Vagina (tissue), 2 donors: ENCODE measurements around the gene AGBL4. TPM values are rescaled to one million over a fixed set of nuclear protein-coding genes. Genes with fewer than 3 reads are reported as not detected.

ENCODE experiments used
- DNase-seq, 2 donors: peaks; one replicate each; pipeline ENCODE4 v3.0.0-alpha.2; 2017; ENCODE audit errors: extremely low spot score in 2 of 2
- H3K27ac ChIP-seq: fragments of 200-600 bp; sonication (generic); one replicate; pipeline ENCODE4 v1.5.1; 2019
- H3K27me3 ChIP-seq: fragments of 200-600 bp; sonication (generic); one replicate; pipeline ENCODE4 v1.5.1; 2019
- H3K36me3 ChIP-seq, 2 donors: fragments of 200-600 bp; sonication (generic); one replicate each; pipeline ENCODE4 v1.5.1; 2017 to 2019
- H3K4me1 ChIP-seq: fragments of 200-600 bp; sonication (generic); one replicate; pipeline ENCODE4 v1.5.1; 2019
- H3K4me3 ChIP-seq, 2 donors: fragments of 200-600 bp; sonication (generic); 1 replicate in 1 of 2; 2 replicates in 1 of 2; pipeline ENCODE4 v1.5.1; 2016 to 2019
- H3K9me3 ChIP-seq: fragments of 200-600 bp; sonication (generic); one replicate; pipeline ENCODE4 v1.5.1; 2019
- POLR2A ChIP-seq, 2 donors: fragments of 450-650 bp; IDR thresholded peaks; one replicate each; pipeline ENCODE4 v1.6.1; 2017; ENCODE audit warnings: antibody characterized with exemption in 2 of 2, mild to moderate bottlenecking in 2 of 2, moderate library complexity in 2 of 2
- POLR2AphosphoS5 ChIP-seq, 2 donors: sonication (generic); formaldehyde crosslinking; IDR thresholded peaks; one replicate each; pipeline ENCODE4 v1.9.0; 2017; ENCODE audit warnings: antibody characterized with exemption in 2 of 2, mild to moderate bottlenecking in 2 of 2, low read depth in 1 of 2; ENCODE audit not compliant: insufficient read depth in 1 of 2
- intact Hi-C: fragments of 100-400 bp; cut with DNase I; formaldehyde crosslinking; loops from one replicate; pipeline ENCODE4 v1.15.1; 2023
- total RNA-seq: library from RNA; depleted of rRNA; stranded (reverse); fragments of >200 nt; gene quantifications from one replicate; pipeline ENCODE4 v1.2.3, GENCODE V29; 2016
- TF ChIP-seq, protein P1 (sequence below), 3 experiments: fragments of 450-650 bp in 2 of 3; fragments of 200-600 bp in 1 of 3; sonication (generic) in 1 of 3; IDR thresholded peaks; one replicate each; pipeline ENCODE4 v1.5.1; 2017 to 2019; ENCODE audit warnings: antibody characterized with exemption in 3 of 3, mild to moderate bottlenecking in 2 of 3, moderate library complexity in 2 of 3

The AGBL4 gene
- total RNA-seq, 1 donor from 2014 or later = not detected

DNA sequence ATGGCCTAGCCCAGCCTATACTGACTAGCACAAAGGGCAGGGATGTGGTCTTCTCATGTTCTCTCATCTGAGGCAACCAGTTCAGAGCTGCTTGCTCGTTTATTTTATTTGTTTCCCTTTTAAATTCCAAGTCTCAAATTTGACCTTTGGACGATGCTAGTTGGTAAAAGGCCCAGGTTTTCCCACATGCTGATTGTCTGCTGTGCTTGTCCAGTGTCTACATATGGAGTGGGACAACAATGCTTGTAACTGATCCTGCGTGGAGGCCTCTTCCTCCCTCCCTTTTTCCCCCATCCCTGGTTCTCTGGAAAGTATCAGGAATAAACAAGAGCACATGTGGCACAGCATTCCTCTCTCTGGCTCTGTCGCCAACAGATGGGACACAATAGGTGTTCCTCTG lies 1213.0 kb downstream of the AGBL4 start:
- Histone ChIP-seq H3K9me3 (no peaks in the 10 kb centered on the region), H3K4me3 (no peak overlapping the region), H3K4me1 (peaks cover 25% of the 10 kb centered on the region), H3K36me3 (no peaks in the 10 kb centered on the region), H3K27me3 (no peaks in the 10 kb centered on the region), H3K27ac (no peak overlapping the region)
- no peak for DNase-seq
- intact Hi-C loops = no loop called here
- TF ChIP-seq POLR2A (IDR thresholded peaks at IDR 0.05) = no peak
- TF ChIP-seq, protein P1, sequence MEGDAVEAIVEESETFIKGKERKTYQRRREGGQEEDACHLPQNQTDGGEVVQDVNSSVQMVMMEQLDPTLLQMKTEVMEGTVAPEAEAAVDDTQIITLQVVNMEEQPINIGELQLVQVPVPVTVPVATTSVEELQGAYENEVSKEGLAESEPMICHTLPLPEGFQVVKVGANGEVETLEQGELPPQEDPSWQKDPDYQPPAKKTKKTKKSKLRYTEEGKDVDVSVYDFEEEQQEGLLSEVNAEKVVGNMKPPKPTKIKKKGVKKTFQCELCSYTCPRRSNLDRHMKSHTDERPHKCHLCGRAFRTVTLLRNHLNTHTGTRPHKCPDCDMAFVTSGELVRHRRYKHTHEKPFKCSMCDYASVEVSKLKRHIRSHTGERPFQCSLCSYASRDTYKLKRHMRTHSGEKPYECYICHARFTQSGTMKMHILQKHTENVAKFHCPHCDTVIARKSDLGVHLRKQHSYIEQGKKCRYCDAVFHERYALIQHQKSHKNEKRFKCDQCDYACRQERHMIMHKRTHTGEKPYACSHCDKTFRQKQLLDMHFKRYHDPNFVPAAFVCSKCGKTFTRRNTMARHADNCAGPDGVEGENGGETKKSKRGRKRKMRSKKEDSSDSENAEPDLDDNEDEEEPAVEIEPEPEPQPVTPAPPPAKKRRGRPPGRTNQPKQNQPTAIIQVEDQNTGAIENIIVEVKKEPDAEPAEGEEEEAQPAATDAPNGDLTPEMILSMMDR (IDR thresholded peaks at IDR 0.05) = no peak
- TF ChIP-seq POLR2AphosphoS5 (IDR thresholded peaks at IDR 0.05; ENCODE audit: insufficient read depth in 1 of 2, low read depth in 1 of 2) = no peak

DNA sequence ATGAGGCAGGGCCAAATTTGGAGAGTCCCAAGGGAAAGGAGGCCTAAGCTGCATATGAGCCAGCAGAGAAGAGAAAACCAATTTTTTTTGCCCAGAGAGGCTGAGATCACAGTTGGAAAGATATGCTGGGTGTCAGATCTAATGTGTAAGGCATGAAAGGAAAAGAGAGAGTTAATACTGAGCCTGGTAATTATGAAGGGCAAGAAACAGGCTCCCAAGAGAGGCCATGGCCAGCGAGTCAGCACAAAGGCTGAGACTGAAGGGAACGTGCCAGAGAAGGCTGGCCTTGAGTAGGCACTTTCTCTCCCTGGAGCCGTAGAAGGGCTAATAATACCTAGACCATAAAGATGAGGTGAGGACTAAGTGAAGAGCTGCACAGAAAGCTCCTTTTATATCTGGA lies 1215.3 kb downstream of the AGBL4 start:
- Histone ChIP-seq H3K27me3 (no peaks in the 10 kb centered on the region), H3K4me3 (no peak overlapping the region), H3K9me3 (no peaks in the 10 kb centered on the region), H3K4me1 (peaks cover 25% of the 10 kb centered on the region), H3K36me3 (no peaks in the 10 kb centered on the region), H3K27ac (no peak overlapping the region)
- no peak for DNase-seq
- intact Hi-C loops = no loop called here
- TF ChIP-seq, protein P1 (IDR thresholded peaks at IDR 0.05) = no peak
- no peak for TF ChIP-seq POLR2A (IDR thresholded peaks at IDR 0.05)
- no peak for TF ChIP-seq POLR2AphosphoS5 (IDR thresholded peaks at IDR 0.05; ENCODE audit: insufficient read depth in 1 of 2, low read depth in 1 of 2)

DNA sequence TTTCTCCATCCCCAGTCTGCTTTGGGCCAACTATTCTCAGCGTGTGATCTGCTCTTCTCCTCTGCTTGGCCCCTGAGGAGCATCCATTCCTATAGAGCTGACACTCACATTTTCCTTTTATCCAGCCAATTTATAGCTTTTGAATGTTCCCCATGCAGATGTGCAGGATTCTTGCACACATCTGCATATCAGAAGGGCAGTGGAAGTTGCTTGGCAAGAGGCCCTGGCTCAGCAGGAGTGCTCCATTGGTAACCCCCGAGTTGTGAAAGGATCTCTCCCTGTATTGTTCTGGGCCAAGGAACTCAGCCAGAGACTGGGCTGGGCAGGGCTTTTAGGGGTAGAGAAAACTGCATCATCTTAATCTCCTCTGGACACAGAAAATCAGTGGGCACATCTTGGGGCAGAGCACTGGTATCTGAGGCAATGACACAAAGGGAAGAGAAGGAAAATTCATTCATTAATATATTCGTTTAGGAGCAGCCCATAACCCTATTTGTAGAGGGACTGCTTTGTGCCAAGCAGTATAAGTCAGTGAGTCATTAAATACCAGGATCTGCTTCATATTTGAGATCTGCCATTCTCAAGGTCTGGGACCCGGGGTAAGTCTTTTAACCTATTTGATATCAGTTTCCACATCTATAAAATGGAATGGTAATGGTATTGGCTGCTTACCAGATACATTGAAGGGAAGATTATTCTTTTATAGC lies 1216.0 kb downstream of the AGBL4 start:
- no peaks in the 10 kb centered on the region for H3K36me3 ChIP-seq
- TF ChIP-seq POLR2A (IDR thresholded peaks at IDR 0.05) = no peak
- TF ChIP-seq POLR2AphosphoS5 (IDR thresholded peaks at IDR 0.05; ENCODE audit: insufficient read depth in 1 of 2, low read depth in 1 of 2) = no peak
- TF ChIP-seq, protein P1 (IDR thresholded peaks at IDR 0.05) = no peak
- H3K27ac ChIP-seq = no peak overlapping the region
- intact Hi-C loops = no loop called here
- DNase-seq = no peak
- H3K27me3 ChIP-seq = no peaks in the 10 kb centered on the region
- H3K9me3 ChIP-seq = no peaks in the 10 kb centered on the region
- peaks cover 25% of the 10 kb centered on the region for H3K4me1 ChIP-seq
- no peak overlapping the region for H3K4me3 ChIP-seq

DNA sequence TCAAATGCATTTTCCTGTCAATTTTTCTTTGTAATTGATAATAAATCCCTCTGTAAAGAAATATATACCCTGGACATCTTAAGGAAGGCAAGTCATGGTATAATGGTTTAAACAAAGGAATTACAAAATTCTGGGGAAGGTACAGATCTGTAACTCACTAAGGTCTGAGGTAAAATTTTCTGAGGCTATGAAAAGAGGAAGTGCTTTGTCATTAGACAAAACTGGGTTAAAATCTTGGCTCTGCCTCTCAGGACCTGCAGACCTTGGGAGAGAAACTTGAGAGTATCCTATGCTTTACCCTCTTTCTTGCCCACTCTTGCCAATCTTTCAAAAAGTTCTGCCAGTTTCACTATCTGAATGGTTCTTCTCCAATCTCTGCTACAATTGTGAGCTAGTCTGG lies 1220.3 kb downstream of the AGBL4 start:
- no peak for DNase-seq
- intact Hi-C loops = no loop called here
- no peak overlapping the region for H3K4me3 ChIP-seq
- H3K4me1 ChIP-seq = peaks cover 10% of the 10 kb centered on the region
- H3K36me3 ChIP-seq = no peaks in the 10 kb centered on the region
- H3K9me3 ChIP-seq = no peaks in the 10 kb centered on the region
- no peaks in the 10 kb centered on the region for H3K27me3 ChIP-seq
- H3K27ac ChIP-seq = no peak overlapping the region
- TF ChIP-seq POLR2AphosphoS5 (IDR thresholded peaks at IDR 0.05; ENCODE audit: insufficient read depth in 1 of 2, low read depth in 1 of 2) (no peak), POLR2A (IDR thresholded peaks at IDR 0.05) (no peak)
- TF ChIP-seq, protein P1 (IDR thresholded peaks at IDR 0.05) = no peak

DNA sequence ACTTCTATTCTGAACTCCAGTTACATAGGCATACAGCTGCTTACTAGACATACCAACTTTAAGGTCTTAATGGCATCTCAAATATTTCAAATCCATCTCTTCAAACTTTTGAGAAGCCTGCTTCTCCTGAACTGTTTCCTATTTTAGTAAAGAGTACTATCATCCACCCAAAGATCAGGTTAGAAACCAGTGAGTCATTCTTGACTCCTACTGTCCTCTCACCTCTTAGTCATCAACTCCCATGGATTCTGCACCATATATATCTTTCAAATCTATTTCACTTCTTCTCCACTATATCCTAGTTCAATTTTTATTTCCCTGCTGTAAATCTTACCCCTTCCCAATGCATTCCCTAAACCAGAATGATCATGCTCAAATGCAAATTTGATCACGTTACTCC lies 1228.9 kb downstream of the AGBL4 start:
- Histone ChIP-seq H3K27ac (no peak overlapping the region), H3K4me3 (no peak overlapping the region), H3K9me3 (no peaks in the 10 kb centered on the region), H3K4me1 (peaks cover 8% of the 10 kb centered on the region), H3K27me3 (no peaks in the 10 kb centered on the region), H3K36me3 (no peaks in the 10 kb centered on the region)
- TF ChIP-seq, protein P1 (IDR thresholded peaks at IDR 0.05) = no peak
- TF ChIP-seq POLR2AphosphoS5 (IDR thresholded peaks at IDR 0.05; ENCODE audit: insufficient read depth in 1 of 2, low read depth in 1 of 2) (no peak), POLR2A (IDR thresholded peaks at IDR 0.05) (no peak)
- intact Hi-C loops = no loop called here
- no peak for DNase-seq
